GM23338 (cell line): ENCODE data around the gene IGF1. TPM values are rescaled to one million over a fixed set of nuclear protein-coding genes. Genes with fewer than 3 reads are reported as not detected.

Experiments
- ATAC-seq: fragments of 200-7000 bp; cut with Tn5 transposase; 3 replicates; pipeline ENCODE4 v1.9.1; 2020
- DNase-seq: peaks from one replicate; pipeline ENCODE4 v3.0.0-alpha.2; 2015; ENCODE audit warnings: low spot score
- H2AFZ ChIP-seq: fragments of 200-600 bp; sonication (generic); 2 replicates; pipeline ENCODE4 v1.8.0; 2016; ENCODE audit warnings: antibody characterized with exemption, mild to moderate bottlenecking, moderate library complexity
- H3F3A ChIP-seq: fragments of 200-600 bp; sonication (generic); replicated peaks from 2 replicates; pipeline ENCODE4 v1.8.0; 2017; ENCODE audit warnings: antibody characterized with exemption, mixed run types, low read depth
- H3K27ac ChIP-seq: fragments of 200-600 bp; sonication (generic); 2 replicates; pipeline ENCODE4 v1.6.1; 2016; ENCODE audit warnings: low read depth
- H3K27me3 ChIP-seq: fragments of 200-600 bp; sonication (generic); 2 replicates; pipeline ENCODE4 v1.8.0; 2016; ENCODE audit warnings: mild to moderate bottlenecking, mixed run types, moderate library complexity; ENCODE audit not compliant: insufficient read depth
- H3K36me3 ChIP-seq: fragments of 200-600 bp; sonication (generic); 2 replicates; pipeline ENCODE4 v1.8.0; 2016; ENCODE audit warnings: mild to moderate bottlenecking; ENCODE audit not compliant: insufficient read depth
- H3K4me1 ChIP-seq: fragments of 200-600 bp; sonication (generic); 2 replicates; pipeline ENCODE4 v1.8.0; 2016; ENCODE audit warnings: mild to moderate bottlenecking, moderate library complexity; ENCODE audit not compliant: insufficient read depth
- H3K4me2 ChIP-seq: fragments of 200-600 bp; sonication (generic); 2 replicates; pipeline ENCODE4 v1.7.1; 2017; ENCODE audit warnings: mixed run types
- H3K4me3 ChIP-seq: fragments of 200-600 bp; sonication (generic); 2 replicates; pipeline ENCODE4 v1.6.1; 2016; ENCODE audit warnings: mixed run types
- H3K79me2 ChIP-seq: fragments of 200-600 bp; sonication (generic); replicated peaks from 2 replicates; pipeline ENCODE4 v1.8.0; 2017; ENCODE audit warnings: mild to moderate bottlenecking; ENCODE audit not compliant: insufficient read depth
- H3K9me2 ChIP-seq: fragments of 200-600 bp; sonication (generic); 2 replicates; pipeline ENCODE4 v1.8.0; 2017; ENCODE audit not compliant: insufficient read depth
- H4K20me1 ChIP-seq: fragments of 200-600 bp; sonication (generic); replicated peaks from 2 replicates; pipeline ENCODE4 v1.8.0; 2017; ENCODE audit warnings: mild to moderate bottlenecking; ENCODE audit not compliant: insufficient read depth
- H3K27ac Mint-ChIP-seq: 2 replicates; pipeline ENCODE4 v1.8.0; 2020; ENCODE audit warnings: inconsistent platforms, mild to moderate bottlenecking, moderate library complexity, mixed read lengths
- H3K27me3 Mint-ChIP-seq: 3 replicates; pipeline ENCODE4 v1.8.0; 2022; ENCODE audit warnings: low read depth, mild to moderate bottlenecking, moderate library complexity, mixed read lengths, inconsistent platforms; ENCODE audit not compliant: insufficient read depth, poor library complexity
- H3K36me3 Mint-ChIP-seq: 3 replicates; pipeline ENCODE4 v1.8.0; 2021; ENCODE audit warnings: low read depth, mild to moderate bottlenecking, inconsistent platforms, moderate library complexity, mixed read lengths
- H3K4me1 Mint-ChIP-seq: 3 replicates; pipeline ENCODE4 v1.8.0; 2020; ENCODE audit warnings: mild to moderate bottlenecking, inconsistent platforms, mixed read lengths
- H3K4me3 Mint-ChIP-seq: 3 replicates; pipeline ENCODE4 v1.8.0; 2021; ENCODE audit warnings: moderate library complexity, mild to moderate bottlenecking, inconsistent platforms, mixed read lengths
- H3K9me3 Mint-ChIP-seq: 3 replicates; pipeline ENCODE4 v1.8.0; 2020; ENCODE audit warnings: moderate library complexity, mild to moderate bottlenecking, inconsistent platforms, mixed read lengths
- CREB1 ChIP-seq: fragments of 250-450 bp; sonication (Bioruptor Pico); IDR thresholded peaks from 2 replicates; pipeline ENCODE4 v1.5.0; 2020; ENCODE audit warnings: low read depth, mild to moderate bottlenecking, moderate library complexity
- CTCF ChIP-seq, 2 experiments: fragments of 200-600 bp in 1 of 2; sonication (generic) in 1 of 2; conservative IDR thresholded peaks; 2 replicates each; pipeline versions ENCODE4 v1.5.1 to v1.6.1; 2016 to 2017; ENCODE audit warnings: antibody characterized with exemption in 2 of 2, low read depth in 2 of 2, mild to moderate bottlenecking in 2 of 2, moderate library complexity in 1 of 2
- ETS1 ChIP-seq: IDR thresholded peaks from 2 replicates; pipeline ENCODE4 v1.6.1; 2016; ENCODE audit warnings: antibody characterized with exemption
- EZH2 ChIP-seq: fragments of 200-600 bp; sonication (generic); IDR thresholded peaks from one replicate; pipeline ENCODE4 v1.8.0; 2017; ENCODE audit warnings: antibody characterized with exemption, mild to moderate bottlenecking, low read depth; ENCODE audit not compliant: unreplicated experiment
- EZH2phosphoT487 ChIP-seq: fragments of 200-600 bp; sonication (generic); IDR thresholded peaks from one replicate; pipeline ENCODE4 v1.8.1; 2018; ENCODE audit warnings: antibody characterized with exemption; ENCODE audit not compliant: unreplicated experiment
- JUNB ChIP-seq: IDR thresholded peaks from one replicate; pipeline ENCODE4 v1.6.1; 2016; ENCODE audit warnings: antibody characterized with exemption; ENCODE audit not compliant: unreplicated experiment
- NANOG ChIP-seq: IDR thresholded peaks from 2 replicates; pipeline ENCODE4 v1.6.1; 2016; ENCODE audit warnings: antibody characterized with exemption, borderline replicate concordance
- POLR2AphosphoS5 ChIP-seq: IDR thresholded peaks from 2 replicates; pipeline ENCODE4 v1.6.1; 2016; ENCODE audit warnings: antibody characterized with exemption, low read depth
- REST ChIP-seq: IDR thresholded peaks from one replicate; pipeline ENCODE4 v1.6.1; 2018; ENCODE audit warnings: antibody characterized with exemption; ENCODE audit not compliant: unreplicated experiment
- ZNF114 ChIP-seq: fragments of 250-450 bp; sonication (Bioruptor Pico); IDR thresholded peaks from 2 replicates; pipeline ENCODE4 v1.5.0; 2020; ENCODE audit warnings: mild to moderate bottlenecking, moderate library complexity
- ZNF331 ChIP-seq: fragments of 250-450 bp; sonication (Bioruptor Pico); IDR thresholded peaks from 2 replicates; pipeline ENCODE4 v1.5.0; 2020; ENCODE audit warnings: low read depth, mild to moderate bottlenecking, moderate library complexity
- polyA plus RNA-seq: library from polyadenylated mRNA; unstranded; fragments of >200 nt; fragmentation: Nextera tagmentation; extraction: Ambion mirVana; gene quantifications from 2 replicates; pipeline ENCODE4 v1.2.1, GENCODE V29; 2016
- total RNA-seq: library from RNA; depleted of rRNA; stranded (reverse); fragments of >200 nt; shearing (Covaris generic); gene quantifications from 2 replicates; pipeline ENCODE4 v1.2.3, GENCODE V29; 2014

Gene IGF1
- total and polyA plus RNA-seq, 2 experiments from 2014 or later, result 0.29 TPM; not detected in 1

GRCh38 chr12:102470945-102471344, 9.4 kb downstream of the IGF1 start (continued):
- no peak for TF ChIP-seq CTCF (conservative IDR thresholded peaks at IDR 0.05; ENCODE audit: low read depth in 2 of 2)
- TF ChIP-seq ETS1, result no peak
- no peak for TF ChIP-seq JUNB
- TF ChIP-seq NANOG, result no peak
- TF ChIP-seq REST, result no peak
- no peak for TF ChIP-seq POLR2AphosphoS5
- no peak for TF ChIP-seq ZNF331 (CRISPR knock-in tag)
- no peak for TF ChIP-seq ZNF114 (CRISPR knock-in tag)
- TF ChIP-seq CREB1 (CRISPR knock-in tag), result no peak

- no peaks in the 10 kb centered on the region for H3K4me1 ChIP-seq
These were observed 12.0 kb downstream of the IGF1 start for GRCh38 chr12:102468261-102468915.

More at GRCh38 chr12:102468261-102468915, 12.0 kb downstream of the IGF1 start:
- no peaks in the 10 kb centered on the region for H3F3A ChIP-seq
- H4K20me1 ChIP-seq, result no peaks in the 10 kb centered on the region
- TF ChIP-seq EZH2 (no peak), EZH2phosphoT487 (no peak), CTCF (conservative IDR thresholded peaks at IDR 0.05; ENCODE audit: low read depth in 2 of 2) (no peak)
- Mint-ChIP-seq H3K36me3 (no peaks in the 10 kb centered on the region), H3K27me3 (no peaks in the 10 kb centered on the region), H3K9me3 (no peaks in the 10 kb centered on the region), H3K4me1 (no peaks in the 10 kb centered on the region), H3K4me3 (no peak overlapping the region), H3K27ac (no peak overlapping the region)
- no peak for DNase-seq
- H3K4me3 ChIP-seq, result no peak overlapping the region
- no peak overlapping the region for H3K27ac ChIP-seq
- H3K9me2 ChIP-seq, result peaks cover 6% of the 10 kb centered on the region; the same call in 1 of the 2 replicates
- no peaks in the 10 kb centered on the region for H3K79me2 ChIP-seq
- H3K36me3 ChIP-seq, result no peaks in the 10 kb centered on the region
- no peak for ATAC-seq
- H2AFZ ChIP-seq, result no peak overlapping the region
- H3K27me3 ChIP-seq, result no peaks in the 10 kb centered on the region
- H3K4me2 ChIP-seq, result no peak overlapping the region
